ENCODE measurements around the gene KCTD7.
"Not testable (repeated sequence)": the region's sequence is repeated elsewhere in the genome, so short reads cannot be mapped to it uniquely, and the experiment has no call there.

Gene KCTD7

DNA sequence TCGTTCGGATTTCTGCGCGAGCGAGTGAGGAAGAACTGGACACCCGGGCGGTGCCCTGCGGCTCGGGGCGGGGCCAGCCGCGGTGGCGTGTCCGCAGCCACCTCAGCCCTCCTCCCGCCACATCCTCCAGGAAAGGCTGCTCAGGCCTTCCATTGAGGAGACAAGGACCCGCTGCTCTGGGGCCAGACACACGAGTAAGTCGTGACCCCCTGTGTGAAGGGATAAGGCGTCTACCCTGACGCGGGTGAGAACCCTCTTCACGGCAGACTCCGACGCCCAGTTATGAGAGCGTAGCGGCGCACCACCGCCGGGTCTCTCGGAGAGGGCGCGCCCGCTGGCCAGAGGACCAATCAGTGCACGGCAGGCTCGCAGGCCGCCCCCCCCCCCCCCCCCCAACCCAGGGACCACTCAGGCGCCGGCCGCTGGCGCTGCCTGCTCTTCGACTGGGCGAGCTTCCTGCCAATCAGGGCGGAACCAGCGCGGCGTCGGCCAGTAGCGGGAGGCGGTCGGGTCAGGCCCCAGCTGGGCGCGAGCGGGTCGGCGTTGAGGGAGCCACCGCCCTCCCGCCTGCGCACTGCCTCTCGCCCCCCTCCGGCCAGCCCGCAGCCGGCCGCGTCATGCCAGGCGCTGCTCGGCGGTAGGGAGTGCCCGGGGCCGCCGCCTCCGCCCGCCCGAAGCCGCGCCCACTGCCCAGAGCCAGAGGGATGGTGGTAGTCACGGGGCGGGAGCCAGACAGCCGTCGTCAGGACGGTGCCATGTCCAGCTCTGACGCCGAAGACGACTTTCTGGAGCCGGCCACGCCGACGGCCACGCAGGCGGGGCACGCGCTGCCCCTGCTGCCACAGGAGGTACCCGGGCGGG, at the start of gene KCTD7:
Gene KCTD7 (plus strand): TSS at position 521 of the 861 bp plus-strand sequence. CDS start 184 bp downstream, at position 705.
- H3K9me3 ChIP-seq (ENCODE audit: low read depth, low read length) = no peaks in the 10 kb centered on the region
- TF ChIP-seq EZH2 (IDR thresholded peaks at IDR 0.05) (no peak), POLR2AphosphoS5 (IDR thresholded peaks at IDR 0.05; ENCODE audit: borderline replicate concordance, low read depth, low read length) (peak; percentile 98)
- peak within 1 kb of the TSS; percentile 76 for H3K9ac ChIP-seq (ENCODE audit: insufficient read length)
- H3K4me3 ChIP-seq = peak within 1 kb of the TSS; percentile 92
- H3K36me3 ChIP-seq (ENCODE audit: insufficient read depth, low read length) = no peaks in the 10 kb centered on the region; the same call in 1 of the 2 replicates
- H3K27ac ChIP-seq = no peak within 1 kb of the TSS
- DNase-seq (ENCODE audit: low read depth, low spot score) = peak; percentile 30

DNA sequence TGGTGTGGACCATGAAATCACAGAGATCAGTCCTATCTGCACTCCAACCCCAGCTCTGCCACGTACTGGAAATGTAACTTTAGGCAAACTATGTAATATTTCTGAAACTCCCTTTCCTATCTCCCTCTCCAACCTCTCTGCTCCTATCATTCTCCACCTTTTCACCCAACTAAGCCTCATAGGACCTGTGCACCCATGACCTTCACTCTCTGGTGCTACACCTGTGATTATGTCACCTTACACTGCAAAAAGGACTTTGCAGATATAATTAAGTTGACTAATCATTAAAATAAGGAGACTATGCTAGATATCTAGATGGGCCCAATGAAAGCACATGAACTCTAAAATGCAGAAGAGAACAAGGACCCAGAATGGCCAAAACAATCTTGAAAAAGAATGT, 48.3 kb upstream of the KCTD7 start:
- H3K27ac ChIP-seq; H3K9ac ChIP-seq (ENCODE audit: insufficient read length); H3K9me3 ChIP-seq (ENCODE audit: low read depth, low read length); H3K4me3 ChIP-seq; DNase-seq (ENCODE audit: low read depth, low spot score): not testable (repeated sequence)
- H3K36me3 ChIP-seq (ENCODE audit: insufficient read depth, low read length) = peaks cover 16% of the 10 kb centered on the region

GRCh38 chr7:66582816-66583489, 45.7 kb upstream of the KCTD7 start:
- H3K36me3 ChIP-seq (ENCODE audit: insufficient read depth, low read length) = peaks cover 16% of the 10 kb centered on the region

GRCh38 chr7:66583490-66584110, 45.1 kb upstream of the KCTD7 start:
- no peak for TF ChIP-seq EZH2 (IDR thresholded peaks at IDR 0.05)
- TF ChIP-seq POLR2AphosphoS5 (IDR thresholded peaks at IDR 0.05; ENCODE audit: borderline replicate concordance, low read depth, low read length) = no peak
- TF ChIP-seq FOXP2 (optimal IDR thresholded peaks at IDR 0.05; ENCODE audit: control extremely low read depth, extremely low read length, insufficient read depth) = no peak
- H3K4me3 ChIP-seq = no peak overlapping the region
- no peak overlapping the region for H3K9ac ChIP-seq (ENCODE audit: insufficient read length)
- H3K27ac ChIP-seq = no peak overlapping the region
- no peak for DNase-seq (ENCODE audit: low read depth, low spot score)
- H3K36me3 ChIP-seq (ENCODE audit: insufficient read depth, low read length) = peaks cover 16% of the 10 kb centered on the region
- no peaks in the 10 kb centered on the region for H3K9me3 ChIP-seq (ENCODE audit: low read depth, low read length)

More at GRCh38 chr7:66582816-66583489, 45.7 kb upstream of the KCTD7 start:
- H3K27ac ChIP-seq; H3K9ac ChIP-seq (ENCODE audit: insufficient read length); DNase-seq (ENCODE audit: low read depth, low spot score); H3K9me3 ChIP-seq (ENCODE audit: low read depth, low read length); H3K4me3 ChIP-seq: not testable (repeated sequence)

- Histone ChIP-seq H3K36me3 (ENCODE audit: insufficient read depth, low read length) (peaks cover 16% of the 10 kb centered on the region), H3K9ac (ENCODE audit: insufficient read length) (no peak overlapping the region), H3K27ac (no peak overlapping the region), H3K4me3 (no peak overlapping the region), H3K9me3 (ENCODE audit: low read depth, low read length) (no peaks in the 10 kb centered on the region)
- DNase-seq (ENCODE audit: low read depth, low spot score) = no peak
- TF ChIP-seq EZH2 (IDR thresholded peaks at IDR 0.05) (no peak), POLR2AphosphoS5 (IDR thresholded peaks at IDR 0.05; ENCODE audit: borderline replicate concordance, low read depth, low read length) (no peak), FOXP2 (optimal IDR thresholded peaks at IDR 0.05; ENCODE audit: control extremely low read depth, extremely low read length, insufficient read depth) (no peak)
Observed at GRCh38 chr7:66586181-66586580, 42.5 kb upstream of the KCTD7 start.

GRCh38 chr7:66588226-66588625, 40.5 kb upstream of the KCTD7 start:
- H3K4me3 ChIP-seq; H3K9me3 ChIP-seq (ENCODE audit: low read depth, low read length); H3K9ac ChIP-seq (ENCODE audit: insufficient read length); DNase-seq (ENCODE audit: low read depth, low spot score); H3K27ac ChIP-seq: not testable (repeated sequence)
- H3K36me3 ChIP-seq (ENCODE audit: insufficient read depth, low read length) = peaks cover 12% of the 10 kb centered on the region

DNA sequence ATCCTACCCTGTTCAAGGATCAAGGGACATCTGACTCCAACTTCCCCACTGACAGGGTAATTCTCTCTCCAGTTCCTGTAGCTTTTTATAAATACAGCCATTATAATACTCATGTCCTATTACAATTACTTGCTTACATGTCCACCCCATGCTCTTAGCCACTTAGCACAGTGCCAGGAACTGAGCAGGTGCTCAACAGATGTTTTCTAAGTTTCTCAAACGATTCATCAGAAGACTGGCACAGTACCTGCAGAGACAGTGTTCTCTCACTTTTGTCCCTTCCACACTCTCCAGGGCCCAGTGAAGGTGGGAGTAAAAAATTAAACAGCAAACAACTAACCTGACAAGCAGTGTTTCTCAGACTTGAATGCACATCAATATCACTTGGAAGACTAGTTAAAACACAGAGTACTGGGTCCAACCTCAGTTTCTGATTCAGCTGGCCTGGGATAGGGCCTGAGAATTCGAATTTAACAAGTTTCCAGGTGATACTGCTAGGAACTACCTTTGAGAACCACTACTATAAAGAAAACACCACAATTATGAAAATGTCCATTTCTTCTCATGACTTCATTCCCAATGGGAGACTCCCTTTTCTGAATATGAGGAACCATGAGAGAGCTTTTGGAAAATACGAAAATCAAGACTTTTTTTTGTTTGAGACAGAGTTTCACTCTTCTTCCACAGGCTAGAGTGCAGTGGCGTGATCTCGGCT, 39.7 kb upstream of the KCTD7 start:
- not testable (repeated sequence) for H3K4me3 ChIP-seq; H3K9me3 ChIP-seq (ENCODE audit: low read depth, low read length); H3K9ac ChIP-seq (ENCODE audit: insufficient read length); H3K36me3 ChIP-seq (ENCODE audit: insufficient read depth, low read length); H3K27ac ChIP-seq; DNase-seq (ENCODE audit: low read depth, low spot score)

DNA sequence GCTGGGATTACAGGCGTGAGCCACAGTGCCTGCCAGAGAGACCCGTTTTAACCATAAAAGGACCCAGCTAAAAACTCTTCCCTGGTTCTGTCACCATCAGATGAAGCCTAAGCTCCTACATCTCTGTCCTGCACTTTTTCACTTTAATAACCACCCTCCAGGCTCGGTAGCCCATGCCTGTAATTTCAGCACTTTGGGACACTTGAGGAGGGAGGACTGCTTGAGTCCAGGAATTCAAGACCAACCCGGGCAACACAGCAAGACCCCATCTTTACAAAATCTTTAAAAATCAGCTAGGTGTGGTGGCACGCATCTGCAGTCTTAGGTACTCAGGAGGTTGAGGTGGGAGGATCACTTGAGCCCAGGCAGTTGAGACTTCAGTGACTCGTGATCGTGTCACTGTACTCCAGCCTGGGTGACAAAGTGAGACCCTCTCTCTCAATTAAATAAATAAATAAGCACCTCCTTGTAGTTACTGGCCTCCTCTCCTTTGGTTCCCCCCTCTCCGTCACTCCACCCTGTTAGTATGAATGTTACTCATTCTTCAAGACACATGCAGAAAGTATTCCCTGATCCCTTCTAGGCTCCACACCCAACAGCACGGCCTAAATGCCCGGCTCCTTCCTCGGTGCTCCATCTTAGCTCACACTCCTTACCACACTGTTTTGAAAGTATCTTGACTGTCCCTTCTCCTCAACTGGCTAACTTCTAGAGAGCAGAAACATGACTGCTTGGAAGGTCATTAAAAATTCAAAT, 38.2 kb upstream of the KCTD7 start:
- not testable (repeated sequence) for H3K36me3 ChIP-seq (ENCODE audit: insufficient read depth, low read length); H3K27ac ChIP-seq; H3K9me3 ChIP-seq (ENCODE audit: low read depth, low read length); DNase-seq (ENCODE audit: low read depth, low spot score)
- H3K4me3 ChIP-seq = peak overlapping the region; percentile 94
- H3K9ac ChIP-seq (ENCODE audit: insufficient read length) = peak overlapping the region; percentile 93

DNA sequence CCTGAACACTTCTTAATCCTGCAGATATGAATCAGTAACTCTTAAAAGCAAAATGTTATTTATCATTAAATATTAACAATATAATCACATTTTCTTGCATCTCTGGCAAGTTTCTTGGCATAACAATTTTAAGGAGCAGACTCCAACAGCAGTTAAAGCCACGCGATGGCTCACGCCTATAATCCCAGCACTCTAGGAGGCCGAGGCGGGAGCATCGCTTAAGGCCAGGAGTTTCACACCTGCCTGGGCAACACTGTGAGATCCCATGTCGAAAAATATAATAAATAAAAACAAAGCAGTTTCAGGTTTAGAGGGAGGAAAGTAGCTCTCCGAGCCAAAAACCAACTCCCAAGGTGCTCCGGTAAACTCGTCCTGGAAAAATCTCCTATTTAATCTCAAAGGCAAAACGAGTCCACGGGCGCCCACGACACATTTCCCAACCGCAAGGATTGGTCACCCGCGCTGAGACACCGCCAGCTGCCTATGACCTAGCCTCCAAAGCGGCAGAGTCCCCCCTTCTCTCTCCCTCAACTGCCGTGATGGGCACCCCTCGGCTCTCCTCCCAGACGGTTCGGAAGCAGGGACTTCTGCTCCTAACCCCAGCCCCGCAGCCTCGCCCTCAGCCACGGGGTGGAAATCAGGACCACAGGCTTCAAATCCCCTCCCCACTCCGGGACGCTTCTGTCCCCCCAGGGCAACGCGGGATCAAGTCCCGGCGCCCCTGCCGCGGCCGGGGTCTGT, 37.5 kb upstream of the KCTD7 start:
- Histone ChIP-seq H3K9ac (ENCODE audit: insufficient read length) (peak overlapping the region; percentile 93), H3K4me3 (peak overlapping the region; percentile 94)
- H3K36me3 ChIP-seq (ENCODE audit: insufficient read depth, low read length); H3K27ac ChIP-seq; DNase-seq (ENCODE audit: low read depth, low spot score); H3K9me3 ChIP-seq (ENCODE audit: low read depth, low read length): not testable (repeated sequence)

All from SK-N-MC (cell line).